H9 (cell line): ENCODE measurements around the gene EIF4E. TPM values are rescaled to one million over a fixed set of nuclear protein-coding genes. Genes with fewer than 3 reads are reported as not detected.

Source experiments
- DNase-seq: peaks from one replicate; pipeline ENCODE4 v3.0.0-alpha.2; 2017
- H2AFZ ChIP-seq: one replicate; pipeline ENCODE4 v1.6.1; 2013; ENCODE audit warnings: mild to moderate bottlenecking, low read length, control low read depth, moderate library complexity
- H2AK5ac ChIP-seq: 2 replicates; pipeline ENCODE4 v1.6.1; 2013; ENCODE audit warnings: low read length, control low read depth, mixed read lengths; ENCODE audit not compliant: insufficient read length
- H2BK120ac ChIP-seq: one replicate; pipeline ENCODE4 v1.6.1; 2013; ENCODE audit warnings: low read depth, mild to moderate bottlenecking, low read length, control low read depth, inconsistent platforms; ENCODE audit not compliant: poor library complexity, severe bottlenecking
- H2BK12ac ChIP-seq: 2 replicates; pipeline ENCODE4 v1.6.1; 2013; ENCODE audit warnings: low read length, control low read depth, mixed read lengths, low read depth; ENCODE audit not compliant: insufficient read length
- H2BK15ac ChIP-seq: 2 replicates; pipeline ENCODE4 v1.6.1; 2013; ENCODE audit warnings: low read depth, low read length, control low read depth
- H2BK20ac ChIP-seq: one replicate; pipeline ENCODE4 v1.6.1; 2013; ENCODE audit warnings: low read depth, mild to moderate bottlenecking, low read length, control low read depth, inconsistent platforms; ENCODE audit not compliant: poor library complexity, severe bottlenecking
- H2BK5ac ChIP-seq: 2 replicates; pipeline ENCODE4 v1.6.1; 2013; ENCODE audit warnings: low read length, control low read depth, mixed read lengths; ENCODE audit not compliant: insufficient read length
- H3K14ac ChIP-seq: 2 replicates; pipeline ENCODE4 v1.6.1; 2013; ENCODE audit warnings: low read length, control low read depth; ENCODE audit not compliant: insufficient read depth
- H3K18ac ChIP-seq: 2 replicates; pipeline ENCODE4 v1.6.1; 2013; ENCODE audit warnings: low read depth, mild to moderate bottlenecking, mixed read lengths, low read length, control low read depth; ENCODE audit not compliant: insufficient read length
- H3K23ac ChIP-seq: 2 replicates; pipeline ENCODE4 v1.6.1; 2013; ENCODE audit warnings: low read length, control low read depth, mixed read lengths, low read depth; ENCODE audit not compliant: insufficient read length
- H3K23me2 ChIP-seq: 2 replicates; pipeline ENCODE4 v1.6.1; 2013; ENCODE audit warnings: low read depth, mild to moderate bottlenecking, mixed read lengths, low read length, control low read depth; ENCODE audit not compliant: insufficient read length, poor library complexity, severe bottlenecking
- H3K27ac ChIP-seq: 2 replicates; pipeline ENCODE4 v1.5.1; 2013; ENCODE audit warnings: low read length, control low read depth, mixed read lengths, low read depth; ENCODE audit not compliant: insufficient read length
- H3K27me3 ChIP-seq: 2 replicates; pipeline ENCODE4 v1.6.1; 2013; ENCODE audit warnings: low read length, control low read depth, inconsistent platforms; ENCODE audit not compliant: insufficient read depth
- H3K4ac ChIP-seq: 2 replicates; pipeline ENCODE4 v1.6.1; 2013; ENCODE audit warnings: low read depth, mild to moderate bottlenecking, control low read depth, inconsistent platforms, low read length, moderate library complexity
- H3K4me1 ChIP-seq: 2 replicates; pipeline ENCODE4 v1.6.1; 2013; ENCODE audit warnings: low read length, control low read depth, inconsistent platforms; ENCODE audit not compliant: insufficient read depth
- H3K4me2 ChIP-seq: 2 replicates; pipeline ENCODE4 v1.6.1; 2013; ENCODE audit warnings: low read length, control low read depth, mixed read lengths; ENCODE audit not compliant: insufficient read length, insufficient read depth
- H3K56ac ChIP-seq: 2 replicates; pipeline ENCODE4 v1.6.1; 2013; ENCODE audit warnings: low read depth, mild to moderate bottlenecking, mixed read lengths, low read length, control low read depth; ENCODE audit not compliant: insufficient read length
- H3K79me1 ChIP-seq: 2 replicates; pipeline ENCODE4 v1.6.1; 2013; ENCODE audit warnings: low read depth, mild to moderate bottlenecking, moderate library complexity, low read length, control low read depth, inconsistent platforms; ENCODE audit not compliant: insufficient read depth, poor library complexity, severe bottlenecking
- H3K79me2 ChIP-seq: 2 replicates; pipeline ENCODE4 v1.6.1; 2013; ENCODE audit warnings: low read length, control low read depth, inconsistent platforms; ENCODE audit not compliant: insufficient read depth
- H3K9ac ChIP-seq: 2 replicates; pipeline ENCODE4 v1.6.1; 2013; ENCODE audit warnings: low read length, control low read depth, mixed read lengths; ENCODE audit not compliant: insufficient read length; ENCODE audit errors: extremely low read depth
- H3K9me3 ChIP-seq: one replicate; pipeline ENCODE4 v1.6.1; 2013; ENCODE audit warnings: low read depth, low read length, inconsistent platforms; ENCODE audit not compliant: control insufficient read depth
- H3T11ph ChIP-seq: one replicate; pipeline ENCODE4 v1.6.1; 2013; ENCODE audit warnings: mild to moderate bottlenecking, low read length, control low read depth, inconsistent platforms
- H4K20me1 ChIP-seq: one replicate; pipeline ENCODE4 v1.6.1; 2013; ENCODE audit not compliant: control insufficient read depth, insufficient read length, insufficient read depth
- H4K5ac ChIP-seq: 2 replicates; pipeline ENCODE4 v1.6.1; 2013; ENCODE audit warnings: low read depth, mild to moderate bottlenecking, mixed read lengths, low read length, control low read depth; ENCODE audit not compliant: insufficient read length
- H4K8ac ChIP-seq: replicated peaks from 2 replicates; pipeline ENCODE4 v1.6.1; 2013; ENCODE audit warnings: low read length, control low read depth, mixed read lengths, low read depth; ENCODE audit not compliant: insufficient read length
- H4K91ac ChIP-seq: 2 replicates; pipeline ENCODE4 v1.6.1; 2013; ENCODE audit warnings: low read depth, mild to moderate bottlenecking, moderate library complexity, mixed read lengths, low read length, control low read depth; ENCODE audit not compliant: insufficient read length
- H3K27ac Mint-ChIP-seq, 3 experiments: 2 replicates in 2 of 3; 3 replicates in 1 of 3; pipeline ENCODE4 v1.8.0; 2020 to 2021; ENCODE audit warnings: mixed read lengths in 3 of 3, mild to moderate bottlenecking in 1 of 3, moderate library complexity in 1 of 3
- H3K27me3 Mint-ChIP-seq: 2 replicates; pipeline ENCODE4 v1.8.0; 2021; ENCODE audit warnings: low read depth, mild to moderate bottlenecking, moderate library complexity, mixed read lengths
- H3K36me3 Mint-ChIP-seq, 3 experiments: 2 replicates in 2 of 3; 3 replicates in 1 of 3; pipeline ENCODE4 v1.8.0; 2020 to 2021; ENCODE audit warnings: low read depth in 3 of 3, mixed read lengths in 3 of 3; ENCODE audit not compliant: insufficient read depth in 1 of 3
- H3K4me1 Mint-ChIP-seq, 2 experiments: 2 replicates each; pipeline ENCODE4 v1.8.0; 2020; ENCODE audit warnings: mixed read lengths in 2 of 2
- H3K4me3 Mint-ChIP-seq, 2 experiments: 2 replicates in 1 of 2; 3 replicates in 1 of 2; pipeline ENCODE4 v1.8.0; 2020 to 2021; ENCODE audit warnings: mild to moderate bottlenecking in 2 of 2, mixed read lengths in 2 of 2, moderate library complexity in 1 of 2
- H3K9me3 Mint-ChIP-seq, 2 experiments: 2 replicates in 1 of 2; 3 replicates in 1 of 2; pipeline ENCODE4 v1.8.0; 2020; ENCODE audit warnings: mild to moderate bottlenecking in 2 of 2, mixed read lengths in 2 of 2, moderate library complexity in 1 of 2
- WGBS: extraction: QIAGEN DNeasy Blood & Tissue Kit; methylation state at CpG from one replicate; pipeline ENCODE4 v1.1.7; 2013; ENCODE audit warnings: missing lambda C conversion rate, low lambda C conversion rate, mixed read lengths; ENCODE audit not compliant: insufficient read length; ENCODE audit errors: extremely low coverage; 5-methylcytosine and 5-hydroxymethylcytosine counted together
- total RNA-seq: library from RNA; stranded (reverse); gene quantifications from 2 replicates; pipeline ENCODE4 v1.2.1, GENCODE V29; 2021
- TF ChIP-seq, protein P1 (sequence below): fragments of 200-600 bp; sonication (generic); conservative IDR thresholded peaks from 3 replicates; pipeline ENCODE4 v1.8.0; 2021; ENCODE audit warnings: antibody characterized with exemption, mild to moderate bottlenecking

Gene EIF4E
- total RNA-seq, 1 experiment from 2014 or later, result 163 TPM

DNA sequence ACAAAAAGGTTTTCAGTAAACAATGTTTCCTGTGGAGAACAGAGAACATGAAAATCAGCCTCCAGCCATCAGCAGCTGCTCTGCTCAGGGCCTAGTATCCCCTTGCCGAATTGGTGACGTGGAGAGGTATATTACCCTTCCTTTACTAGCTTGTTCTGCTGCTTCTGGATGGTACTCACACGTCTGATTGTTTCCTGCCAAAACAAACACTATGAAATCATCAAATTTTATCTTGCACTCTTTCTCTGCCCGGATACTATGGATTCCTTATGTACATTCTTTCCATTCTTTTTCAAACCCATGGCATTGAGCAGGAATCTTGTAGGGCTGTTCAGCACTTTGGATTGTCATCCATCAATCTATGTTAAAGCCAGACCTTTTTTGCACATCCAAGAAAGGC is 47.8 kb upstream of the EIF4E start:
- Histone ChIP-seq H4K20me1 (no peaks in the 10 kb centered on the region), H2BK120ac (no peak overlapping the region), H3K79me2 (no peaks in the 10 kb centered on the region), H3K27me3 (no peaks in the 10 kb centered on the region), H3K4ac (no peak overlapping the region), H4K8ac (no peak overlapping the region), H3K56ac (no peak overlapping the region), H2BK5ac (no peak overlapping the region), H3K9ac (no peak overlapping the region), H3T11ph (no peak overlapping the region), H2BK12ac (no peak overlapping the region), H2BK15ac (no peak overlapping the region), H3K14ac (no peak overlapping the region), H3K4me1 (no peaks in the 10 kb centered on the region), H3K23me2 (no peaks in the 10 kb centered on the region), H3K79me1 (no peaks in the 10 kb centered on the region), H3K23ac (no peak overlapping the region), H3K9me3 (no peaks in the 10 kb centered on the region), H2AFZ (no peak overlapping the region), H3K4me2 (no peak overlapping the region), H4K91ac (no peak overlapping the region), H3K27ac (no peak overlapping the region), H2BK20ac (no peak overlapping the region), H3K18ac (no peak overlapping the region), H2AK5ac (no peak overlapping the region), H4K5ac (no peak overlapping the region)
- no peak for DNase-seq
- Mint-ChIP-seq H3K4me3 (no peak overlapping the region), H3K4me1 (no peaks in the 10 kb centered on the region), H3K36me3 (no peaks in the 10 kb centered on the region), H3K27me3 (no peaks in the 10 kb centered on the region), H3K9me3 (no peaks in the 10 kb centered on the region), H3K27ac (no peak overlapping the region)
- TF ChIP-seq, protein P1, sequence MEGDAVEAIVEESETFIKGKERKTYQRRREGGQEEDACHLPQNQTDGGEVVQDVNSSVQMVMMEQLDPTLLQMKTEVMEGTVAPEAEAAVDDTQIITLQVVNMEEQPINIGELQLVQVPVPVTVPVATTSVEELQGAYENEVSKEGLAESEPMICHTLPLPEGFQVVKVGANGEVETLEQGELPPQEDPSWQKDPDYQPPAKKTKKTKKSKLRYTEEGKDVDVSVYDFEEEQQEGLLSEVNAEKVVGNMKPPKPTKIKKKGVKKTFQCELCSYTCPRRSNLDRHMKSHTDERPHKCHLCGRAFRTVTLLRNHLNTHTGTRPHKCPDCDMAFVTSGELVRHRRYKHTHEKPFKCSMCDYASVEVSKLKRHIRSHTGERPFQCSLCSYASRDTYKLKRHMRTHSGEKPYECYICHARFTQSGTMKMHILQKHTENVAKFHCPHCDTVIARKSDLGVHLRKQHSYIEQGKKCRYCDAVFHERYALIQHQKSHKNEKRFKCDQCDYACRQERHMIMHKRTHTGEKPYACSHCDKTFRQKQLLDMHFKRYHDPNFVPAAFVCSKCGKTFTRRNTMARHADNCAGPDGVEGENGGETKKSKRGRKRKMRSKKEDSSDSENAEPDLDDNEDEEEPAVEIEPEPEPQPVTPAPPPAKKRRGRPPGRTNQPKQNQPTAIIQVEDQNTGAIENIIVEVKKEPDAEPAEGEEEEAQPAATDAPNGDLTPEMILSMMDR, result no peak
- no CpG with 5 or more reads among the region's 4 CpGs for WGBS
